AG04449 (cell line): ENCODE results near the gene HOXA9.

Experiments
- CTCF ChIA-PET: fragments of 350-600 bp; formaldehyde crosslinking; extraction: SDS; loops from one replicate; lab custom pipeline; 2021; ENCODE audit warnings: antibody characterized with exemption; lab: Yijun Ruan, JAX
- POLR2A ChIA-PET: fragments of 400-600, 350-600 bp; formaldehyde crosslinking; extraction: SDS; loops from one replicate; lab custom pipeline; 2020; ENCODE audit warnings: antibody characterized with exemption, inconsistent platforms; lab: Yijun Ruan, JAX
- DNase-seq: peaks from one replicate; pipeline ENCODE4 v3.0.0-alpha.2; 2010; ENCODE audit warnings: low read depth, low spot score
- H3K4me3 ChIP-seq: 2 replicates; pipeline ENCODE4 v1.5.1; 2011; ENCODE audit warnings: low read depth, mild to moderate bottlenecking, control low read depth, low read length
- TF ChIP-seq, protein P1 (sequence below): IDR thresholded peaks from one replicate; pipeline ENCODE4 v1.5.1; 2011; ENCODE audit warnings: mild to moderate bottlenecking, moderate library complexity, low read length, control low read depth, inconsistent platforms; ENCODE audit not compliant: insufficient read depth; ENCODE audit errors: missing control alignments

The HOXA9 gene

DNA sequence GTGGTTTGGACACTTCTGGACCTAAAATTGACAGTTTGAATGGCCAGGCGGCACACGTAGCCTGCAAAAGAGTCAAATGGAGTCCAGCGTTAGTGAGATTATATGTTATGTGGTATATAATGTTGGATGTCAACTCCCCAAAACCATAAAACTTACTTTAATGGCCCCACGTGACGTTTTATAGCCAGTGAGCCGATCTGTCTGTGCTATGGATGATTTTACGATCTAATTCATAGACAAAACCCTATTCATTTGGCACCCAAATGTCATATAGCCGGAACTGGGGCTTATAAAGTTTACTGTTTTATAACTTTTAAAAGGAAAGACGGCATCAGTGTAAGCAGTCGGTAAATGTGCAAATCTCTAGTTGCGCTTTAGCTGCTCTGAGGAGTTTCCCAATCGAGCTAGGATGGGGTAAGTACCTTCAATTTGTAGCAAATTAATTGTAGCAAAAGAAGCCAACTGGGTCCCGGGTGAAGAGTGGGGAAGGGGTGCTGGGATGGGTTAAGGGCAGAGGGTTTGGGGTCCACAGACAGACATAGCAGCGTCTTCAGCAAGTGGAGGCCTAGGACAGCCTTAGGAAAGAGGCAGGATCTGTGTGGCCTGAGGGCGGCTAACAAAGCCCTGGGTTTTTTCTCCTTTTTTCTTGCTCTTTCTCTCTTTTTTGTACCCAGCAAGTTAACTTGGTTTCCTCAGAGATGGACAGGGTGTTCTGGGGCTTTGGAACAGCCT is 25.0 kb downstream of the HOXA9 start:
- ChIA-PET CTCF (interaction anchor here (1.3 to 6.6 kb wide), 6 partner anchors 9 to 459 kb away, joined by 5 to 71 read pairs (median 28); partner anchors contain the start of genes HOXA4 and HOXA7), POLR2A (no interaction called here)
- H3K4me3 ChIP-seq: no peak overlapping the region
- DNase-seq: no peak
- TF ChIP-seq, protein P1, sequence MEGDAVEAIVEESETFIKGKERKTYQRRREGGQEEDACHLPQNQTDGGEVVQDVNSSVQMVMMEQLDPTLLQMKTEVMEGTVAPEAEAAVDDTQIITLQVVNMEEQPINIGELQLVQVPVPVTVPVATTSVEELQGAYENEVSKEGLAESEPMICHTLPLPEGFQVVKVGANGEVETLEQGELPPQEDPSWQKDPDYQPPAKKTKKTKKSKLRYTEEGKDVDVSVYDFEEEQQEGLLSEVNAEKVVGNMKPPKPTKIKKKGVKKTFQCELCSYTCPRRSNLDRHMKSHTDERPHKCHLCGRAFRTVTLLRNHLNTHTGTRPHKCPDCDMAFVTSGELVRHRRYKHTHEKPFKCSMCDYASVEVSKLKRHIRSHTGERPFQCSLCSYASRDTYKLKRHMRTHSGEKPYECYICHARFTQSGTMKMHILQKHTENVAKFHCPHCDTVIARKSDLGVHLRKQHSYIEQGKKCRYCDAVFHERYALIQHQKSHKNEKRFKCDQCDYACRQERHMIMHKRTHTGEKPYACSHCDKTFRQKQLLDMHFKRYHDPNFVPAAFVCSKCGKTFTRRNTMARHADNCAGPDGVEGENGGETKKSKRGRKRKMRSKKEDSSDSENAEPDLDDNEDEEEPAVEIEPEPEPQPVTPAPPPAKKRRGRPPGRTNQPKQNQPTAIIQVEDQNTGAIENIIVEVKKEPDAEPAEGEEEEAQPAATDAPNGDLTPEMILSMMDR: no peak

DNA sequence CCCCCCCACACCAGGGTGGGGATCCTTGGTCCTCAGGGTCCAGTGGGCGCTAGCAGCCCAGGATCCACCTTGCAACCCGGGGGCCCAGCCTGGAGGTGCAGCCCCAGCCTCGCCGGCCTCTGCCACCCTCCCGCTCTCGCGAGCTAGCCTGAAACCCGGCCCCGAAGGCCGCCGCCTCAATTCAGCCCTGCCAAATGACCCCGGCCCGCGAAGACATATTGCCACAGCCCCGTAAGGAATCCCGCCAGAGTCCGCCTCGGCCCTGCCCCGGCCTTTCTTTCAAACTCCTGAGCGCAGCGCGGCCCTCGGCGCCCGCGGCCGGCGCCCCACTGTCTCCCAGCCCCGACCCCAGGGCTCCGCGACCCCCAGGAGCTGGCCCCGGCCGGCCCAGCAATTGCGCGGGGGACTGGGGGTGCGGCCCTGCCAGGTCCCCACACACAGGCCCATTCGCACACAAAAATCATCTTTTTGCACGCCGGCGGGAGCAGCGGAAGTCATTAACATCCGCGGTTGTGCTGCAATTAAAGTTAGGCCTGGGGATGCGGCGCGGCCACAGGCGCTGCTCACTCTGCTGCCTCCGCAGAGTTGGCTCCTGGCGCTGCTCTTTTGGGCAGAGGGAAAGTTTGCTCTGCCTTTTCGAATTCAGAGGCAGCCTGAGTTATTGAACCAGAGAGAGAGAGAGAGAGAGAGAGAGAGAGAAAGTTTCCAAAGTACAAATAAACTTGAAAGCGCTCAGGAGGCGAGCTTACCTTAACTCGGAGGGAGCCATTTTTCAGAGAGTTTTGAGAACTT is 25.8 kb downstream of the HOXA9 start:
- CTCF ChIA-PET: interaction anchor here (3.1 to 6.6 kb wide), 4 partner anchors 11 to 458 kb away, joined by 19 to 71 read pairs (median 41); partner anchors contain the start of gene HOXA7
- POLR2A ChIA-PET: no interaction called here
- no peak for DNase-seq
- no peak overlapping the region for H3K4me3 ChIP-seq
- TF ChIP-seq, protein P1: no peak

DNA sequence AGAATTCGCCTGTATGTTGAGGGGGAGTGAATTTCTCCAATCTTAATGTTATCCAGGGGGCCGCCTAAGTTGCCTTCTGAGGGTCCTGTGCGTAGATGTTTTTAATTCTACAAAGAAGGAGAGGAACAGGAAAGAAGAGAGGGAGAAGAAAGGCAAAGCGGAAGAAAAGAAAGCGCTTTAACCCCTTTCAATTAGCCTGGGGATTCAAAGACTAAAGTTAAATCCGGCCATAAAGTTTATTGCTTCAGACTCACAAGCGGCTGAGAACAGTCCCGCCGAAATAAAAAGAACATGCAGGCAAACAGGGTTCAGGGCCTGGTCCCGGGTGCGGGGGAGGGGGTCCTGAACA is 26.4 kb downstream of the HOXA9 start:
- POLR2A ChIA-PET: no interaction called here
- DNase-seq: no peak
- CTCF ChIA-PET: interaction anchor here (6.6 kb wide), 1 partner anchor 17 kb away, joined by 38 read pairs; the partner anchor contains the start of gene HOXA7
- TF ChIP-seq, protein P1: no peak
- H3K4me3 ChIP-seq: no peak overlapping the region

DNA sequence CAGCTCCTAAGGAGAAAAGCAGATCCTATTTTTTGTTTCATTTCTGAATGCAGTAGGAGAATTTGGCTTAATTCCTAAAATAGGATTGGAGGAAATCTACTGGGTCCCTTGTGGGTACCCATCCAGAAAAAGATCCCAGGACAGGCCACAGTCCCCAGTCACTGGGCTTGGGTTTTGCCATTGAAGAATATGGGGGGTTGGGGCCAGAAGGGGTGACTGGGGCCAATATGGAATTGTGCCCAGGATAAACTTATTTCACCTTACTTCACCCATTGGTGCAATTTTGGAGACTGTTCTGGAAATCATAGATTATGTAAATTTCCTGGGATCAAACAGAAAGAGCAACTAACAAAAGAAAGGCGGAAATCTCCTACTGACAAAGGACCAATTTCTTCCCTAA is 26.9 kb downstream of the HOXA9 start:
- no peak for DNase-seq
- TF ChIP-seq, protein P1: no peak
- no peak overlapping the region for H3K4me3 ChIP-seq
- CTCF ChIA-PET: no interaction called here
- POLR2A ChIA-PET: no interaction called here

DNA sequence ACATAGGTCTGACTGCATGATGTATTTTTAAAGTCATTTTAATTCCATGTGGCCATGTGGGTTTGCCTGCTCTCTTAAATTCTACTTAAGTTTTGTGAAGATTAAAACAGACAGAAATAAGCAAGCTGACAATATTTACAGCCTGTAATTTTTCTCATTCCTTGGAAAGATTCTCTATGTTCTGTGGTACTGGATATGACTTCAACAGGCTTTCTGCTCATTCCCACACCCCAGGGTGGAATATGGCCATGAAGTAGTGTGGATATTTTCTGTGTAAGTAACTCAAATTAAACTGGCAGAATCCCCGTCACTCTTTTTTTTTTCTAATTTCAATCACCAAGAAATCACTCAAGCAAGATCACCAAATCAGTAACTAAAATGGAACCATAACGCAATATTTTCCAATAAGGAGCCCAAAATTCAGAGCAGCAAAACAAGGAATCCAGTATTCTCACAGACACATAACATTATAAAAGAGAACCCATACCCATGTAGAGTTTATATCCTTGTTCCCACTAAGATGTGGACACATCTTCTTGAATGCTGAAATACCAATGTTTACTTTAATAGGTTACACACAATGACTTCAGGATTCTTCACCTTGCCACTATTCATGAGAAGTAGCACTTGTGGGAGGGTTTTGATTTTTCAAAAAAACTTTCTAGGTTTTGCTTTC is 27.6 kb downstream of the HOXA9 start:
- H3K4me3 ChIP-seq: no peak overlapping the region
- CTCF ChIA-PET: no interaction called here
- POLR2A ChIA-PET: interaction anchor here (0.7 kb wide), 1 partner anchor 14 kb away, joined by 3 read pairs; no protein-coding TSS in a partner anchor
- TF ChIP-seq, protein P1: no peak
- no peak for DNase-seq
